HEK293T (cell line): ENCODE results near the gene COL1A2.

Experiments used
- CTCF ChIA-PET: fragments of 350-600 bp; formaldehyde crosslinking; extraction: SDS; loops from one replicate; lab custom pipeline; 2021; ENCODE audit warnings: antibody characterized with exemption, inconsistent platforms; lab: Yijun Ruan, JAX
- POLR2A ChIA-PET: fragments of 350-600 bp; formaldehyde crosslinking; extraction: SDS; loops from one replicate; lab custom pipeline; 2020; ENCODE audit warnings: antibody characterized with exemption, inconsistent platforms; lab: Yijun Ruan, JAX
- DNase-seq: peaks from one replicate; pipeline ENCODE4 v3.0.0; 2012; ENCODE audit warnings: mixed read lengths; ENCODE audit errors: extremely low spot score
- ARNT ChIP-seq: fragments of 450-650 bp; IDR thresholded peaks from 2 replicates; pipeline ENCODE4 v1.6.1; 2017; ENCODE audit warnings: mild to moderate bottlenecking
- BHLHE40 ChIP-seq: fragments of 450-650 bp; IDR thresholded peaks from 2 replicates; pipeline ENCODE4 v1.6.1; 2016; ENCODE audit warnings: mild to moderate bottlenecking, moderate library complexity, borderline replicate concordance
- CTBP1 ChIP-seq: fragments of 450-650 bp; IDR thresholded peaks from 2 replicates; pipeline ENCODE4 v1.6.1; 2016; ENCODE audit warnings: borderline replicate concordance
- ELF4 ChIP-seq: fragments of 450-650 bp; IDR thresholded peaks from 2 replicates; pipeline ENCODE4 v1.6.1; 2017; ENCODE audit warnings: antibody characterized with exemption
- FOXA1 ChIP-seq: fragments of 450-650 bp; IDR thresholded peaks from 2 replicates; pipeline ENCODE4 v1.6.1; 2016; ENCODE audit warnings: mild to moderate bottlenecking
- FOXK2 ChIP-seq: fragments of 450-650 bp; IDR thresholded peaks from 2 replicates; pipeline ENCODE4 v1.6.1; 2016; ENCODE audit warnings: mild to moderate bottlenecking
- FOXM1 ChIP-seq: fragments of 450-650 bp; IDR thresholded peaks from 2 replicates; pipeline ENCODE4 v1.6.1; 2017; ENCODE audit warnings: mild to moderate bottlenecking, borderline replicate concordance
- HDGF ChIP-seq: fragments of 450-650 bp; IDR thresholded peaks from 2 replicates; pipeline ENCODE4 v1.6.1; 2017; ENCODE audit warnings: antibody characterized with exemption, borderline replicate concordance
- L3MBTL2 ChIP-seq: fragments of 450-650 bp; conservative IDR thresholded peaks from 2 replicates; pipeline ENCODE4 v1.6.1; 2016; ENCODE audit warnings: mild to moderate bottlenecking
- LEF1 ChIP-seq: fragments of 450-650 bp; IDR thresholded peaks from 2 replicates; pipeline ENCODE4 v1.6.1; 2017; ENCODE audit warnings: mild to moderate bottlenecking, borderline replicate concordance
- NFRKB ChIP-seq: fragments of 450-650 bp; IDR thresholded peaks from 2 replicates; pipeline ENCODE4 v1.6.1; 2016; ENCODE audit warnings: mild to moderate bottlenecking, moderate library complexity
- SP1 ChIP-seq: fragments of 450-650 bp; IDR thresholded peaks from 2 replicates; pipeline ENCODE4 v1.6.1; 2017
- SUZ12 ChIP-seq: fragments of 450-650 bp; IDR thresholded peaks from 2 replicates; pipeline ENCODE4 v1.6.1; 2016; ENCODE audit warnings: mild to moderate bottlenecking
- TARDBP ChIP-seq: fragments of 450-650 bp; IDR thresholded peaks from 2 replicates; pipeline ENCODE4 v1.6.1; 2016
- ZNF384 ChIP-seq: fragments of 450-650 bp; IDR thresholded peaks from 2 replicates; pipeline ENCODE4 v1.6.1; 2016
- TF ChIP-seq, protein P1 (sequence below): fragments of 450-650 bp; IDR thresholded peaks from 2 replicates; pipeline ENCODE4 v1.6.1; 2016

The COL1A2 gene

DNA sequence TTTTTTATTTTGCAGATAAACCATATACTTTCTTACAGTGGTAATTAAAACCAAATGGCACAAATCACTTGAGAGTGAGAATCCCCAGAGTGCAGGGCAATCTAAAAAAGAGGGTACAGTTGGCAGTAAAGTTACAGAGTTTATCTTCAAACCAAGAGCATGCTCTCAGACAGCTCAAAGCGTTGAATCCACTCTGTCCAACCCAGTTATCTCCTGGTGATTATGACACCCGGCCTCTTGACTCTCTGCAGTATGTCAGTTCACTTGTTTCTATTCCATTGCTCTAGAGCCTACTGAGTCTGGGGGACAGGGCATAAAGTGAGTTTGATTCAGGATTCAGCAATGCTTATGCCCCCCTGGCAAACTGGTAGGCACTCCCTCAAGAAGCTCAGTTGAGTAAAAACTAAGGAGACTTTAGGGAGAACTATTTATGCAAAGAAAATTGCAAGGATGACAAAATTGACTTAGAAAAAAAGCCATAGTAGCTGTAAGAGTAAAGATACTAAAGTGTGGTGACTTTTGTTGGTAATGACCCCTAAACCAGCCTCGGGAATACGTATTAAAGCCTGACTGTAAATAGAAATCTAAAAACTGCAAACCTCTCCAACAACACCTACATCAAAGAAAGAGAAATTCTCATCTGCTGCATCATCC, 55.5 kb downstream of the COL1A2 start:
- CTCF ChIA-PET, result interaction anchor here (0.6 to 1.4 kb wide), 9 partner anchors 9 to 1026 kb away, joined by 3 to 8 read pairs (median 4); no protein-coding TSS in a partner anchor
- POLR2A ChIA-PET, result no interaction called here
- TF ChIP-seq ELF4, result no peak
- TF ChIP-seq FOXM1, result no peak
- no peak for TF ChIP-seq SP1
- TF ChIP-seq LEF1, result no peak
- TF ChIP-seq FOXK2, result no peak
- no peak for TF ChIP-seq BHLHE40
- TF ChIP-seq ARNT, result no peak
- no peak for TF ChIP-seq TARDBP
- no peak for TF ChIP-seq HDGF
- no peak for DNase-seq

GRCh38 chr7:94451187-94451586, 56.5 kb downstream of the COL1A2 start:
- CTCF ChIA-PET, result no interaction called here
- TF ChIP-seq SUZ12 (no peak), NFRKB (no peak), ELF4 (no peak), TARDBP (no peak), HDGF (no peak), CTBP1 (no peak), FOXM1 (no peak), L3MBTL2 (no peak), ARNT (no peak), SP1 (no peak)
- TF ChIP-seq, protein P1, sequence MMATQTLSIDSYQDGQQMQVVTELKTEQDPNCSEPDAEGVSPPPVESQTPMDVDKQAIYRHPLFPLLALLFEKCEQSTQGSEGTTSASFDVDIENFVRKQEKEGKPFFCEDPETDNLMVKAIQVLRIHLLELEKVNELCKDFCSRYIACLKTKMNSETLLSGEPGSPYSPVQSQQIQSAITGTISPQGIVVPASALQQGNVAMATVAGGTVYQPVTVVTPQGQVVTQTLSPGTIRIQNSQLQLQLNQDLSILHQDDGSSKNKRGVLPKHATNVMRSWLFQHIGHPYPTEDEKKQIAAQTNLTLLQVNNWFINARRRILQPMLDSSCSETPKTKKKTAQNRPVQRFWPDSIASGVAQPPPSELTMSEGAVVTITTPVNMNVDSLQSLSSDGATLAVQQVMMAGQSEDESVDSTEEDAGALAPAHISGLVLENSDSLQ, result no peak
- no peak for DNase-seq

DNA sequence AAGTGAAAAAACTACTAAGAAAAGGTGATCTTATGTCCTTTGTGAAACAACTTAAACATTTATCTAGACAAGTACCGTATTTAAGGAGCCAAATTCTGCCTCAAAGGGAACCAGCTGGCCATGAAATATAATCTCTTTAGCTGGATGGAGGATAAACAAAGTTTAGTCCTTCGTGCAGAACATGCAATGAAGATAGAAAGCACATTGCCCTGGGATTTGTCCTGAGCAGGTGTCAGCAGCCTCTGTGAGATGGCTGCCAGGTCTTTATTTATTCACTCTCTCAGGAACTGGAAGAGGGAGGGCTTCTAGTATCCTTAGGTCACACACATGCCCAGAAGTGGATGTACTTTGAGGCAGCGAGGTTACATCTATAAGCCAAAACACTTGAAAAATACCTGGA, 57.5 kb downstream of the COL1A2 start:
- TF ChIP-seq SP1, result no peak
- TF ChIP-seq L3MBTL2, result no peak
- TF ChIP-seq FOXM1, result no peak
- no peak for TF ChIP-seq BHLHE40
- TF ChIP-seq SUZ12, result no peak
- no peak for TF ChIP-seq TARDBP
- no peak for TF ChIP-seq ELF4
- no peak for TF ChIP-seq FOXK2
- TF ChIP-seq, protein P1, result no peak
- no peak for TF ChIP-seq ARNT
- no peak for TF ChIP-seq NFRKB
- TF ChIP-seq ZNF384, result no peak
- no peak for TF ChIP-seq LEF1
- TF ChIP-seq HDGF, result no peak
- TF ChIP-seq FOXA1, result no peak
- no peak for TF ChIP-seq CTBP1
- POLR2A ChIA-PET, result no interaction called here
- DNase-seq, result no peak
- CTCF ChIA-PET, result no interaction called here

More at GRCh38 chr7:94451187-94451586, 56.5 kb downstream of the COL1A2 start:
- POLR2A ChIA-PET, result no interaction called here

- TF ChIP-seq TARDBP (no peak), ELF4 (no peak), LEF1 (no peak), FOXK2 (no peak), L3MBTL2 (no peak), NFRKB (no peak), ARNT (no peak), HDGF (no peak), ZNF384 (no peak), BHLHE40 (no peak), SP1 (no peak), CTBP1 (no peak), SUZ12 (no peak), FOXM1 (no peak), FOXA1 (no peak)
- TF ChIP-seq, protein P1, result no peak
- DNase-seq, result no peak
- ChIA-PET POLR2A (no interaction called here), CTCF (no interaction called here)
These were observed 59.2 kb downstream of the COL1A2 start for GRCh38 chr7:94453898-94454297.

GRCh38 chr7:94458041-94458440, 63.3 kb downstream of the COL1A2 start:
- CTCF ChIA-PET, result no interaction called here
- no peak for DNase-seq
- TF ChIP-seq TARDBP (no peak), SP1 (no peak), ARNT (no peak), FOXA1 (no peak), ZNF384 (no peak), FOXK2 (no peak), NFRKB (no peak), L3MBTL2 (no peak), HDGF (no peak), LEF1 (no peak), BHLHE40 (no peak), ELF4 (no peak), FOXM1 (no peak), CTBP1 (no peak), SUZ12 (no peak)
- TF ChIP-seq, protein P1, result no peak
- POLR2A ChIA-PET, result no interaction called here
